ENCODE measurements around the gene CDS2.

DNA sequence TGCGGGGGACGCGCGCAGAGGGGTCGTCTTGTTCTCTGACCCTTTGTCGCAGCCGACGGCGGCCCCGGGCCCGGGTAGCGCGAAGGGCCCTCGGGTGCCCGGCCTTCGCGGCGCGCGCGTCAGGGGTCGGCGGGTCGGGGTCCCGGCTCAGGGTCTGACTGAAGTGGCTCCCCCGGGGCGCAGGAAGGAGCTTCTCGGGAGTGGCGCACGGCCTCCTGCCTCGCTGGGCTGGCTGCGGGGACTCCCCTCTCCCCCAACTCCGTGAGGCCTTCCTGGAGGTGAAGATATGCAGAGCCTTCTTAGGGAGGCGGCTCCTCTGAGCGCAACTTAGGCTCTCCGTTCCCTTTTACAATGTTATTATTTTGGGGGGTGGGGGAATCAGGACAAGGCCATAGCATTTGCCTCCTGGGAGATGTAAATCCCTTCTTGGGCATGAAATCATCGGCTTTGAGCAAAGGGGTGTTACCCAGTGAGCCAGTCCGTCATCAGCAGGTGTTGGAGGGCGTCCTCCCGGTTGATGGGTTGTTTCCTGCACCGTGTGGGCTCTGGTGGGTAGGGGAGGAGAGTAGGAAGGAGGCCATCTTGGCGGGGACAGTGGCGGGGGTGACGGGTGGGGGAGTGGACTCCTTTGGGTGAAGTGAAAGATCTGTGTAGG, 523 bp downstream of the CDS2 start:
- no peak for TF ChIP-seq HHEX (CRISPR knock-in tag; IDR thresholded peaks at IDR 0.05)
- TF ChIP-seq, protein P1, sequence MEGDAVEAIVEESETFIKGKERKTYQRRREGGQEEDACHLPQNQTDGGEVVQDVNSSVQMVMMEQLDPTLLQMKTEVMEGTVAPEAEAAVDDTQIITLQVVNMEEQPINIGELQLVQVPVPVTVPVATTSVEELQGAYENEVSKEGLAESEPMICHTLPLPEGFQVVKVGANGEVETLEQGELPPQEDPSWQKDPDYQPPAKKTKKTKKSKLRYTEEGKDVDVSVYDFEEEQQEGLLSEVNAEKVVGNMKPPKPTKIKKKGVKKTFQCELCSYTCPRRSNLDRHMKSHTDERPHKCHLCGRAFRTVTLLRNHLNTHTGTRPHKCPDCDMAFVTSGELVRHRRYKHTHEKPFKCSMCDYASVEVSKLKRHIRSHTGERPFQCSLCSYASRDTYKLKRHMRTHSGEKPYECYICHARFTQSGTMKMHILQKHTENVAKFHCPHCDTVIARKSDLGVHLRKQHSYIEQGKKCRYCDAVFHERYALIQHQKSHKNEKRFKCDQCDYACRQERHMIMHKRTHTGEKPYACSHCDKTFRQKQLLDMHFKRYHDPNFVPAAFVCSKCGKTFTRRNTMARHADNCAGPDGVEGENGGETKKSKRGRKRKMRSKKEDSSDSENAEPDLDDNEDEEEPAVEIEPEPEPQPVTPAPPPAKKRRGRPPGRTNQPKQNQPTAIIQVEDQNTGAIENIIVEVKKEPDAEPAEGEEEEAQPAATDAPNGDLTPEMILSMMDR (CRISPR knock-in tag; IDR thresholded peaks at IDR 0.05) = no peak; the same call in 1 of the 2 replicates

All from HepG2 (cell line).